Femur (tissue), 1 donor: ENCODE measurements around the gene STK10.
"Not testable (repeated sequence)": the region's sequence is repeated elsewhere in the genome, so short reads cannot be mapped to it uniquely, and the experiment has no call there.

Experiments
- DNase-seq: peaks from one replicate; pipeline ENCODE4 v3.0.0-alpha.2; 2017

The STK10 gene

DNA sequence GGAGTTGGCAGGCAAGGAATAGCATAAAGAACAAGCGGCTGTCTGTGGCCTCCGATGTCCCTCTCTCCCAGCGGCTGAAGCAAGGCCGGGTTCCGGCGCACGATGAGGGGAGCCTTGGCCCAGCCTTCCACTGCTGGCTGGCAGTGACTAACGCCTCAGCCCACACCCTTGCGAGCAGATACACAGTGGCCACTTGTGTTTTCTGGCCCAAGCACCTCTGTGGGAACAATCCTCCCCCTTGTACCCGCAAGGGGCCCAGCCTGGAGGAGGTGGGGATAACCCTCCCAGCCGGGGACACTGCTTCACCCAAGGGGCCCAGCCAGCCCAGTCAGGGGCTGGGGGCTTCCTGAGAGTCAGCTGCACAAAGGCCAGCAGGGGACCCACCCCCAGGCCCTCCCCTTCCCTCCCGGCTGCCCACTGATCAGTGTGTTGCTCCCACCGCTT lies 23.2 kb downstream of the STK10 start:
- DNase-seq = peak; percentile 84

DNA sequence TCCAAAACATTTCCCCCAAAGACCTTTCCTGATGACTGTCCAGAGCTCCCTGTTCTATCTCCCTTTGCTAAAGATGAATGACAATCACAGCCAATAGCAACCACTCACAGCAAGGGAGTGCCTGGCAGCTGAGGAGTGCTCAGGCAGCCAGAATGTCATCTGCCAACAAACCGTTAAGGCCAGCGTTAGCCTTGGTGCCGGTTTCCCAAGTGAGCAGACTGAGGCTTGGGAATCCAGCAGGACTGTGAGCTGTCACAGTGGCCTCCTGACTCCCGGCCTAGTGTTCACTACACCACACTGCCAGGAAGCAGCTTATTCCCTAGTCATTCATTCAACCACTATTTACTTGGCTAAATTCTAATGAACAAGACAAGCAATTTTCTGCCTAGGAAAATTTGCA lies 24.7 kb downstream of the STK10 start:
- peak; percentile 72 for DNase-seq

DNA sequence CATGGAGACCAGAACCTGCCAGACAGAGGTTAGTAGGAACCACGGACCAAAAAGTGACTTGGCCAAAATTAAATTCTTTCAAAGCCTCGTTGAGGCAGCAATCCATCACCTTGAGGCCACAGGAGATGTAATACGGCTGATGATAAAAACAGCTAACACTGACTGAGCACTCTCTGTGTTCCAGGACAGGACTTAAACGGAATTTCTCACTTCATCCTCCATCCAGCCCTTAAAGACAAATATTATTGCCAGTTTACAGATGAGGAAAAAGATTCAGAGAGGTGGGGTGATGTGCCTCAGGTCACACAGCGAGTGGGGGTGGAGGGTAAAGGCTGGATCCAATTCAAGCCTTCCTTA lies 25.1 kb downstream of the STK10 start:
- no peak for DNase-seq

DNA sequence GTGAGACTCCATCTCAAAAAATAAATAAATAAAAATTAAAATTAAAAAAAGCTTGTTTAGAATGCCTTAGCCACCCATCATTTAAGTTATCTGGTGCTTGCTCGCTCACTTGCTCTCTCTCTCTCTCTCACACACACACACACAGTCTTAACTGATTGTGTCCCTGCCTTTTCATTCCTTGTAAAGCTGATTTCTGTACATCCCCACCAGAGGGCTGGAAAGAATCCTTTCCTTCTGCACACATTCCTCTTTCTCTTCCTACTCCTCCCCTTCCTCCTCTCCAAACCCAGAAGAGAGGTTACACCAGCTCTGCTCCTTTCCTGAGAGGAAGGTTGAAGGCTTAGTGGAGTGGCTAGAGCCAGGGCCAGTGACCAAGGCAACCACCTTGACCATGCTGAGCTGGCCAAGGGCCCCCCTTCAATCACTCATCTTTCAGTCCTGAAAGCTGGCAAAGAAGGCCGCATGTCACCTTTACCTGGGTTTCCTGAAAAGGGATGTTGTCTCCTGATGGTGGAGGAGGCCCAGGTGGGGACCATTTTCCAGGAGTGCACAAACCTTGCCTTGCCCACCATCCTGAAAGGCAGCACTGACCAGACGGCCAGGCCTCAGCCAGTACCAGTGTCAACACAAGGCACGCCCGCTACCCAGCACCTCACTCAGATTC lies 25.6 kb downstream of the STK10 start:
- DNase-seq = peak; percentile 66

- no peak for DNase-seq
Measured at GRCh38 chr5:172160506-172160905, 27.5 kb downstream of the STK10 start.

DNA sequence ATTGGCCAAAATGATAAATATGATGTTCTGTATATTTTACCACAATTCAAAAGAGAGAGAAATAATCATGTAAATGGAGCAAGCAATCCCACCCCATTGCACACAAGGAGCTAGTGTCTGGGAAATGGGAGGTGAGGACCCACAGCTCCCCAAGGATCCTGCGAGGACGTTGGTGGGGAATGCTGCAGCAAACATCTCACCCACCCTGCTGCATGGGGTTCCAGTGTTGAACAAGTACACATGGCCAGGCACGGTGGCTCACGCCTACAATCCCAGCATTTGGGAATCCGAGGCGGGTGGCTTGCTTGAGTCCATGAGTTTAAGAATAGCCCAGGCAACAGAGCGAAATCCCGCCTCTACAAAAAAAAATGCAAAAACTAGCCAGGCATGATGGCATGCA lies 29.0 kb downstream of the STK10 start:
- DNase-seq = no peak

DNA sequence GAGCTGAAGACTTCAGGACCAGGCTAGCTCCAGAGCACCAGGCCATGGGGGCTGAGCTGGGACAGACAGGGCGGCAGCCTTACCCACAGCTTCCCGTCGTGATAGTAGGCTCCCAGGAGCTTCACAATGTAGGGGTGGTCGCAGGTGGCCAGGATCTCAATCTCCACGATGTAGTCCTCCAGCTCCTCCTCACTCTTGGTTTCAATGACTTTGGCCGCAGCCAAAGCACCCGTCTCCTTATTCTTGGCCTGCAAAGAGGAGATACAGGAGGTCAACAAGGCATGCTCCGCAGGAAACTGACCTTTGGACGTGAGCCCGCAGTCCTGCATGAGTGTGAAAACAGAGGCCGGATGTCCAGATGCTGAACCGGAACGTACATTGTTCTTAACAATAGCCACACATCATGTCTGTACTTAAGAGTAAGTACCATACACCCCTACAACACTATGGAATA lies 31.5 kb downstream of the STK10 start:
- peak; percentile 46 for DNase-seq

DNA sequence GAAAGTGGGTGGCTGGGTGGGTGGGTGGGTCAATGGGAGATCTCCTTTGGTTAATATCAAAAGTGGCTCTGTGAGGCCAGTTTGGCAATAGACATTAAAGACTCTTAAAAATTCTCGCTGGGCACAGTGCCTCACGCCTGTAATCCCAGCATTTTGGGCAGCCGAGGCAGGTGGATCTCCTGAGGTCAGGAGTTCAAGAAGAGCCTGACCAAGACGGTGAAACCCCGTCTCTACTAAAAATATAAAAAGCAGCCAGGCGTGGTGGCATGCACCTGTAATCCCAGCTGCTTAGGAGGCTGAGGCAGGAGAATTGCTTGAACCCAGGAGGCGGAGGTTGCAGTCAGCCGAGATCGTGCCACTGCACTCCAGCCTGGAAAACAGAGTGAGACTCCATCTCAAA lies 32.9 kb downstream of the STK10 start:
- DNase-seq = not testable (repeated sequence)

- no peak for DNase-seq
Measured at GRCh38 chr5:172153695-172154094, 34.3 kb downstream of the STK10 start.

DNA sequence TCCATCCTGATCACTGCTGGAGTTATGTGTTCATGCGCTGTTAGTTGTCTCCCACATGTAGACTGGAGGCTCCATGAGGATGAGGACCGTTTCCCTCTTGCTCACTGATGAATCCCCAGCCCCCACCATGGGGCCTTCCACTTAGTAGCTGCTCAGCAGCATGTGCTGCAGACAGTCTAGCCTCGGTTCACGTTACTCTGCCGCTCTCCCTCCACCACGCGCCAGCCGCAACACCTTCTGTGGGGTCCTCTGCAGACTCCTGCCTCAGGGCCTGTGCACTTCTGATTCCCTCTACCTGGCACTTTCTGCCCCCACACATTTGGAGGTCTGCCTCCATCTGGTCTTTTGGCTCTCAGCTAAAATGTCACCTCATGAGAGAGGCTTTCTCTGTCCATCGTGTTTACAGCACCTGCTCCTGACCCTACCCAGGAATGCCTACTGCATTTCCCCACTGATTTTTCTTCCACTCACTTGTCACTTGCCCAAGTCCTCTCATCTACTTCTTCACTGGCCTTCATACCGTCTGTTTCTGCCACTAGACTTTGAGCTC lies 36.3 kb downstream of the STK10 start:
- no peak for DNase-seq

GRCh38 chr5:172150514-172151425 lies 37.3 kb downstream of the STK10 start:
- peak; percentile 70 for DNase-seq

- DNase-seq = not testable (repeated sequence)
Measured at GRCh38 chr5:172149481-172149880, 38.5 kb downstream of the STK10 start.

GRCh38 chr5:172149073-172149472 lies 39.0 kb downstream of the STK10 start:
- DNase-seq = no peak

GRCh38 chr5:172148381-172148780 lies 39.6 kb downstream of the STK10 start:
- no peak for DNase-seq

DNA sequence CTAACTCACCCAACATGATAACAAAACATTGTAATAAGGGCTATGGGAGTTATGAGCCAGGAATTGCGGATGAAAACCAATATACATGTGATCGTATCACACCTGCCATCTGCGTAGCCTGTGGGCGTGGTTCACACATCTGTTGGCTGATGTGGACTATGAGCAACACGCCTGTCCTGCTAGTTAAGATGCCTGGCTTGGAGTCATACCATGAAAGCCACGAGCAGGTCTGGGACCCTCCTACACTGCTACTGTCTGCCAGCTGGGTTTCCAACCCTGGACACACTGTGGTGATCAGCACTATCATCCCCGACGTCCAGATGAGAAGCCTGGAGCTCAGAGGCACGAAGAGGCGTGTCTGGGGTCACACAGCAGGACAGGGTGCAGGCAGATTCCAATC lies 40.2 kb downstream of the STK10 start:
- DNase-seq = no peak

- DNase-seq = no peak
Measured at GRCh38 chr5:172146748-172147092, 41.3 kb downstream of the STK10 start.

DNA sequence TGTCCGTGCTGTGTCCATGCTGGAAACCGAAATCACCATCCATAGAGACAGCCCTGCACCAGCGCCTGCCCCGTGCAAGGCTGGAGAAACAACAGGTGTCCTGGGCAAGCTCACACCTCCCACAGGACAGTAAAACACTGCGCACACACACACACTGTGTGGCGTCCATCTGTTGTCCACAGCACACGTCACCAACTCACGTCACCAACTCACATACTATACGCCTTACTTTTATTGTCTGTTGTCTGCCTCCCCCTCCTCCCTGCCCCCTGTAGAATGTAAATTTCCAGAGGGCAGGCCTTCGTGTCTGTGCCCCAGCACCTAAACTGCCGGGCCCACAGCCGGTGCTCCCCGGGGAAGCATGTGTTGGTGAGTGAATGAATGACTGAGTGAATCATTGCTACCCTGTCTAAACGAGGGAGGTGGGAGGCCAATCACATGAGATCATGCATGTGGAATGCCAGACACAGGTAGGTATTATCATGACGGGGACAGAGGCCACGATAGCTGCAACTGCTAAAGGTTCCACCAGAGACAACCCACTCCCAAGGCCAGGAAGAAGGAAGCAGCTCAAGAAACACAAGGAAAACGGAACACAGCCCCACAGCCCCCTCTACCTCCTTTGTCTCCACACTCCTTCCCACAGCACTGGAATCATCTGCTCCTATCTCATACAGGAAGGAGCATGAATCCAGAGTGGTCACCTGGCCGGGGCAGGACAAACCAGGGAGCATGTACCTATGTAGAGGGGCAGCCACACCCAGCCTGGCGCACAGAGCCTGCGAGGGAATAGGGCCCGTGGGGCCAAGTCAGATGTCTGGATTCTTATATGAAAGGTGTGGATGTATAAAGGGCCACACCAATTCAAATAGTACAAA lies 41.9 kb downstream of the STK10 start:
- no peak for DNase-seq

- DNase-seq = no peak
Measured at GRCh38 chr5:172144931-172145869, 42.8 kb downstream of the STK10 start.

GRCh38 chr5:172144291-172144815 lies 43.7 kb downstream of the STK10 start:
- DNase-seq = peak; percentile 66

DNA sequence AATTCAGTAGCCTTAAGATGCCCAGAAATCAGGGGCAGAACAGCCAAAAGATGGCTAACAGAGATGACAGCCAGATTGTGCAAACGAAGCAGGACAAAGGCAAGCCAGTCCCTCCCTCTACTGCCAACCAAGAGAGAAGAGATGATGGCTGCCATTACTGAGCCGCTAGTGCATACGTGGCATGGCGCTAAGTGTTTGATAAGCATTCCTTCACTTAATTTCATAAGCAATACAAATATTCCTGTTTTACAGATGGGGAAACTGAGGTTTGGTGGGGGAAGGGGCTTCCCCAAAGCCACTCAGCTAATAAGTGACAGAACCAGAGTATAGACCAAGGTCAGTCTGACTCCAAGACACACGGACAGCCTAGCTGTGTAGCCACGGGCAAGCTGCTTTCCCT lies 44.1 kb downstream of the STK10 start:
- DNase-seq = no peak

DNA sequence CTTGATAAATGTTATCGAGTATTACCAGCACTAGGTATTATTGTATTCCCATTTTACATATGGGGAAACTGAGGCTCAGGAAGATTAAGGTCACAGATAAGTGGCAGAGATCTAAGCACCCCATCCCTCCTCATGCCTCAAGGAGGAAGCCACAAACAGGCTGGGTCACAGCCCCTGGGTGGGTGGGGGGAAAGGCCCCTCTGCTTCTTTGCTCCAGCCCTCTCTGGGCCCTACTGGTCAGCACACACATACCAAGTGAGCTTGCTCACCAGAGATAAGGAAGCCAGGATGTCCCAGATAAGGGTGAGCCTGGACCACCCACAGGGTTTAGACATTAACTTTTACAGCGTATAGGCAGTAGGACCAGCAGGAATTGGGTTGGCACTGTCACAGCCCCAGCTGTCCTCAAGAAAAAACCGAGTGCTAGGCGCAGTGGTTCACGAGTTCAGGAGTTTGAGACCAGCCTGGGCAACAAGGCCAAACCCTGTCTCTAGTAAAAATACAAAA lies 45.3 kb downstream of the STK10 start:
- DNase-seq = no peak
